Measurements from ENCODE around the gene EHMT1.

DNA sequence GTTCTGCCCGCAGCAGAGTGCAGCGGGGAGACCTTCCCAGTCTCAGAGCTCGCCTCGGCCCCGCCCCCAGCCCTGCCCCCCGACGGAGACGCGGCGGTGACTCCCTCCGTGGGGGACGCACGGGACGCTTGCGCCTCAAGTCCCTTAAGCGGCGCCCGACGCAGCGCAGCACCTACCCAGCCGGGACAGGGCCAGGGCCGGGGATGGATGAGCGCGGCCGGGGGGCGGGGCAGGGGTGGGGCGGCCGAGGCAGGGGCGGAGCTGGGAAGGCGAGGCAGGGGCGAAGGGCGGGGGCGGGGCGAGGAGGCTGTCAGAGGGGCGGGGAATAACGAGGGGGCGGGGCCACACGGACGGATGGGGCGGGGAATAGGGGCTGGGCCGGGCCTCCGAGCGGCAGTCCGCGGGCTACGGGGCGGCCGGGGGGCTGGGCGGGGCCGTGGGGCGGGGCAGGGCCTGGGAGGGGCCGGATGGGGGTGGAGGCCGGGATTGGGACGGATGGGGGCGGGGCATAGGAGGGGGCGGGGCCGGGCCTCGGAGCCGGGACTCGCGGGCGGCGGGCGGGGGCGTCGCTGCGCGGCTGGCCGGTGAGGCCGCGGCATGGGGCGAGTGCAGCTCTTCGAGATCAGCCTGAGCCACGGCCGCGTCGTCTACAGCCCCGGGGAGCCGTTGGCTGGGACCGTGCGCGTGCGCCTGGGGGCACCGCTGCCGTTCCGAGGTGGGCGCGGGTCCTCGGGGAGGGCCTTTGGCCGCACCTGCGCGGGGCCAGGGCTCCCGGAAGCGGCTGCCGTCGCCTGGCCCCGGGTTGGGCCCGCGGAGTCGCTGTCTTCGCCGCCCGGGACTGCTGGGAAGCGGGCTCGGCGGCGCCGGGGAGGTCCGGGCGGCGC, 13.4 kb upstream of the EHMT1 start, which contains the start of gene ARRDC1:
- TF ChIP-seq, protein P1, sequence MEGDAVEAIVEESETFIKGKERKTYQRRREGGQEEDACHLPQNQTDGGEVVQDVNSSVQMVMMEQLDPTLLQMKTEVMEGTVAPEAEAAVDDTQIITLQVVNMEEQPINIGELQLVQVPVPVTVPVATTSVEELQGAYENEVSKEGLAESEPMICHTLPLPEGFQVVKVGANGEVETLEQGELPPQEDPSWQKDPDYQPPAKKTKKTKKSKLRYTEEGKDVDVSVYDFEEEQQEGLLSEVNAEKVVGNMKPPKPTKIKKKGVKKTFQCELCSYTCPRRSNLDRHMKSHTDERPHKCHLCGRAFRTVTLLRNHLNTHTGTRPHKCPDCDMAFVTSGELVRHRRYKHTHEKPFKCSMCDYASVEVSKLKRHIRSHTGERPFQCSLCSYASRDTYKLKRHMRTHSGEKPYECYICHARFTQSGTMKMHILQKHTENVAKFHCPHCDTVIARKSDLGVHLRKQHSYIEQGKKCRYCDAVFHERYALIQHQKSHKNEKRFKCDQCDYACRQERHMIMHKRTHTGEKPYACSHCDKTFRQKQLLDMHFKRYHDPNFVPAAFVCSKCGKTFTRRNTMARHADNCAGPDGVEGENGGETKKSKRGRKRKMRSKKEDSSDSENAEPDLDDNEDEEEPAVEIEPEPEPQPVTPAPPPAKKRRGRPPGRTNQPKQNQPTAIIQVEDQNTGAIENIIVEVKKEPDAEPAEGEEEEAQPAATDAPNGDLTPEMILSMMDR (IDR thresholded peaks at IDR 0.05; ENCODE audit: low read length) = no peak
- TF ChIP-seq EZH2phosphoT487 (IDR thresholded peaks at IDR 0.05; ENCODE audit: low read length) (no peak), EZH2 (optimal IDR thresholded peaks at IDR 0.05; ENCODE audit: low read depth, low read length) (no peak)

Measured in MM.1S (cell line).